GM18498 (cell line): Measurements from ENCODE around the gene CHD2.

Experiments used
- ATAC-seq: cut with Tn5 transposase; IDR thresholded peaks from one replicate; pipeline ENCODE4 v1.9.1; 2021; ENCODE audit warnings: mild to moderate bottlenecking, moderate library complexity; ENCODE audit not compliant: unreplicated experiment

The CHD2 gene

GRCh38 chr15:92884436-92885223, 15.5 kb upstream of the CHD2 start:
- ATAC-seq, result no peak

- no peak for ATAC-seq
Observed at GRCh38 chr15:92885224-92886041, 14.7 kb upstream of the CHD2 start.

- ATAC-seq, result no peak
Observed at GRCh38 chr15:92886042-92886537, 14.0 kb upstream of the CHD2 start.

- ATAC-seq, result no peak
Observed at GRCh38 chr15:92886815-92887214, 13.3 kb upstream of the CHD2 start.

- no peak for ATAC-seq
Observed at GRCh38 chr15:92887869-92888268, 12.3 kb upstream of the CHD2 start.

- no peak for ATAC-seq
Observed at GRCh38 chr15:92889390-92890107, 10.6 kb upstream of the CHD2 start.

GRCh38 chr15:92891533-92892200, 8.5 kb upstream of the CHD2 start:
- ATAC-seq, result no peak

GRCh38 chr15:92892201-92892555, 7.9 kb upstream of the CHD2 start:
- ATAC-seq, result no peak

GRCh38 chr15:92893200-92893599, 6.9 kb upstream of the CHD2 start:
- no peak for ATAC-seq

- ATAC-seq, result no peak
Observed at GRCh38 chr15:92896561-92896960, 3.6 kb upstream of the CHD2 start.

- ATAC-seq, result no peak
Observed at GRCh38 chr15:92897620-92898019, 2.5 kb upstream of the CHD2 start.

- ATAC-seq, result no peak
Observed at GRCh38 chr15:92898988-92899582, 1.0 kb upstream of the CHD2 start.

GRCh38 chr15:92899601-92899947, 550 bp upstream of the CHD2 start:
- ATAC-seq, result no peak

GRCh38 chr15:92900731-92901071, 577 bp downstream of the CHD2 start:
- ATAC-seq, result no peak

GRCh38 chr15:92901072-92901761, 1.1 kb downstream of the CHD2 start:
- no peak for ATAC-seq

- no peak for ATAC-seq
Observed at GRCh38 chr15:92901995-92902394, 1.9 kb downstream of the CHD2 start.

- no peak for ATAC-seq
Observed at GRCh38 chr15:92902737-92903593, 2.8 kb downstream of the CHD2 start.

- no peak for ATAC-seq
Observed at GRCh38 chr15:92903631-92903965, 3.5 kb downstream of the CHD2 start.

- ATAC-seq, result peak; percentile 85
Observed at GRCh38 chr15:92903966-92904721, 4.0 kb downstream of the CHD2 start.
